SIG-M5 treated with dmso at 0.1 percent for 504 hours (cell line): ENCODE measurements around the gene KLHL22.

Source experiments
- DNase-seq: peaks from one replicate; lab custom pipeline; 2025; ENCODE audit not compliant: unreplicated experiment; lab: John Stamatoyannopoulos, UW

KLHL22 gene

GRCh38 chr22:20434773-20435172, 60.8 kb downstream of the KLHL22 start:
- no peak for DNase-seq

- DNase-seq, result no peak
Observed at GRCh38 chr22:20434264-20434751, 61.3 kb downstream of the KLHL22 start.

GRCh38 chr22:20433686-20434241, 61.8 kb downstream of the KLHL22 start:
- no peak for DNase-seq

- no peak for DNase-seq
Observed at GRCh38 chr22:20433191-20433590, 62.4 kb downstream of the KLHL22 start.

GRCh38 chr22:20432244-20432686, 63.3 kb downstream of the KLHL22 start:
- DNase-seq, result no peak

GRCh38 chr22:20431511-20432192, 63.9 kb downstream of the KLHL22 start:
- no peak for DNase-seq

- peak; percentile 49 for DNase-seq
Observed at GRCh38 chr22:20430720-20431510, 64.7 kb downstream of the KLHL22 start.

- DNase-seq, result no peak
Observed at GRCh38 chr22:20430101-20430719, 65.4 kb downstream of the KLHL22 start.

- peak; percentile 47 for DNase-seq
Observed at GRCh38 chr22:20429254-20430100, 66.1 kb downstream of the KLHL22 start.

GRCh38 chr22:20428496-20429253, 66.9 kb downstream of the KLHL22 start:
- DNase-seq, result no peak

GRCh38 chr22:20427945-20428417, 67.6 kb downstream of the KLHL22 start:
- no peak for DNase-seq

- no peak for DNase-seq
Observed at GRCh38 chr22:20427104-20427944, 68.3 kb downstream of the KLHL22 start.

- no peak for DNase-seq
Observed at GRCh38 chr22:20426259-20426615, 69.4 kb downstream of the KLHL22 start.

- DNase-seq, result no peak
Observed at GRCh38 chr22:20425566-20426258, 69.9 kb downstream of the KLHL22 start.

- DNase-seq, result no peak
Observed at GRCh38 chr22:20424932-20425565, 70.5 kb downstream of the KLHL22 start.

- DNase-seq, result no peak
Observed at GRCh38 chr22:20424568-20424931, 71.0 kb downstream of the KLHL22 start.

- no peak for DNase-seq
Observed at GRCh38 chr22:20423906-20424551, 71.6 kb downstream of the KLHL22 start.
